RPMI7951 (cell line): ENCODE data around the gene RFFL. TPM values are rescaled to one million over a fixed set of nuclear protein-coding genes. Genes with fewer than 3 reads are reported as not detected.

Experiments
- DNase-seq: peaks from one replicate; pipeline ENCODE4 v3.0.0-alpha.2; 2012; ENCODE audit warnings: low read depth
- total RNA-seq: library from RNA; depleted of rRNA; stranded (reverse); fragments of >200 nt; shearing (Covaris generic); gene quantifications from 2 replicates; pipeline ENCODE4 v1.2.3, GENCODE V29; 2014; rRNA removed

The RFFL gene
- total RNA-seq, 1 experiment from 2014 or later = 21.5 TPM

DNA sequence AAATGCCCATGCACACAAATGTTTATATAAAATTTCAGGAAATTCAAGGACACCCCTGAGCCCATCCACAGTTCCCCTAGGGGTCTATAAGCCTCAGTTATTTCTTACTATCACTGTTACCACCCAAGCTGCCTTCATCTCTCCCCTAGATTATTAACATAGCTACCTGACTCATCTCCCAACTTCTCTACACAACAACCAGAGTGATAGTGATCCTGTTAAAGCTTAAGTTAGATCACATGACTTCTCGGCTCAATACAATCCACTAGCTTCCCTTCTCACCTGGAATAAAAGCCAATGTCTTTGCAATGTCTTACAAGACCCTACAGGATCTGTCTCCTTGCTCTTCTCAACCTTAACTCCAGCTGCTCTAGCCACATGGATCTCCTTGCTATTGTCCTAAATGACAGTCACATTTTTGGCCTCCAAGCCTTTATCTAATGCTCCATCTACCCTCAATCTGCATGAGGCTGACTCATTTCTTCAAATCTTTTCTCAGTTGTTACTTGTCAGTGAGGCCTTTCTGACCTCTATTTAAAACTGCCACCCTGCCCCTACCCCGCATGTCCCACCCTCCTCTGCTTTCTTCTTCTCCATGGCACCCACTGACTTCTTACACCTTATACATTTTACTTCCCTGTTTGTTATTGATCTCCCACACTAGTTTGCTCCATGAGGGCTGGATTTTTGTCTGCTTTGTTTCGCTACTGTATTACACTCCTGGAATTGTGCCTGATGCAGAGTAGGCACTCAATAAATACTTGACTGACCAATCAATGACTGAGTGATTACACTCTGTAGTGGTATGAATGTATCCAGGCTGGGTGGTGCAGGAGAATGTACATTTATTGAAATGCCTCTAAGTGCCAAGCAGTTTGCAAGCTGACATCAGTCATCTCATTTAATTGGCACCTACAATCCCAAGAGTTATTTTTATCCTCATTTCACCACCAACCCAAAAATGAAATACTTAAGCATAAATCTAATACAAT is 88.4 kb downstream of the RFFL start:
- DNase-seq = peak; percentile 10

DNA sequence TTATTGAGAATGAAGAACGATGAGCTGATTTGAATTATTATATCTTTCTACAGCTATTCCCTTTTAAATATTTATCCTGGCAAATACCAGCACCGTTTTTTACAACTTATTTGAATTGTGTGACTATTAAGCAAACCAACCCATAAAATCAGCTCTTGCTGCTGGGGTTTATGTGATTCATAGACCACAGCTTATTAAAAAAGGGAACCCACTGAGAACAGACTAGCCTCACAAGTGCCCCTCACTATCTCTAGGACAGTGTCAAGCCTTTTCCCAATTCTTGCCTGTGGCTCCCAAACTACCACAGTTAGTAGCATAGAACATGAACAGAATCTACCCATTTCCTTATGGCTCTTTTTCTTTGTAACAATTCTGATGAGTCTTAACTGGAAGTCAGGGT is 89.3 kb downstream of the RFFL start:
- no peak for DNase-seq

DNA sequence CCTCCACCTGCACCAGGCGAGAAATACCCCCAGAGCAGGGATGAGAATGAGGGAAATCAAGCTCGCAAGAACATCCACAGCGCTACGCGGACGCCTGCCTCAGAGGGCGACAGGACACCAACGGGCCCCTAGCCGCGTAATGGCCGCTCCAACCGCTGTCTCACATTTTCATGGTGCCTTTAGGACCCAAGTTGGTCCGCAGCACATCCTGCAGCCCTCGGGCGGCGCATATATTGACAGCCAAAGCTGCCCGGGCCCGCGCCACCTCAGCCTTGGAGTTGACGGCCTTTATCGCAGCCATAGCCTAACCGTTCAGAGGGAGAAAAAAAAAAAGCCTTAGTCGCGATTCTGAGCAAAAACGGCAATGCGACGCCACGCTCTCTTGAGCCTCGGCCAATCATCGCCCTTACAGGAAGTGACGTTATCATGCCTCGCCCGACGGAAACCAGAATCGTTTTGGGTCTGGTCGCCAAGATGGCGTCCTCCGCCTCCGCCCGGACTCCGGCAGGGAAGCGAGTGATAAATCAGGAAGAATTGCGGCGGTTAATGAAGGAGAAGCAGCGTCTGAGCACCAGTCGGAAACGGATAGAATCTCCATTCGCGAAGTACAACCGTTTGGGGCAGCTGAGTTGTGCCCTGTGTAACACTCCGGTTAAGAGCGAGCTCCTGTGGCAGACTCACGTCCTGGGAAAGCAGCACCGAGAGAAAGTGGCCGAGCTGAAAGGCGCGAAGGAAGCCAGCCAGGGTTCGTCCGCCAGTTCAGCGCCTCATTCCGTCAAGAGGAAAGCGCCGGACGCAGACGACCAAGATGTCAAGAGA is 102.2 kb downstream of the RFFL start, which contains the start of the genes CCT6B and ZNF830:
Gene CCT6B (minus strand): TSS at position 368 of the 819 bp plus-strand sequence. CDS start 67 bp downstream, at position 301.
Gene ZNF830 (plus strand): TSS at position 448 of the 819 bp plus-strand sequence. CDS start 27 bp downstream, at position 475.
- DNase-seq = peak; percentile 91

DNA sequence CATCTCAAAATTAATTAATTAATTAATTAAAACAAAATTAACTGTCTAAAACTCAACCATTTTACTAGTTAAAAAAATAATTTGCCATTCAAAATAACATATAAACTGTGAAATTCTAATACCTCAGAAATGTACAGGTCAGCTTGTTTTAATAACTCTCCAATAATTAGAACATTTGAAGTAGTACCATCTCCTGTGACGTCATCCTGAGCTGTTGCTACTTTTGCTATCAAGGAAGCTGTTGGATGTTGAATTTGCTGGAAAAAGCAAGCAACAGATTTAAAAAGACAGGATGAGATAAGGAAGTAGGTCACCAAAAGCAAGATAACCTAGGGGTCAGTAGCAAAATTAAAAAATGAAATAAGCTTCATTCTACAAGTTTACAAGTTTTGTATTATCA is 105.1 kb downstream of the RFFL start:
- DNase-seq = no peak

Other genes starting within 250 kb of the RFFL start
- 0.72 and 0.78 TPM in 2 replicates for gene CCT6B, start 102.2 kb downstream of the RFFL start, total RNA-seq
- gene ZNF830, start 102.2 kb downstream of the RFFL start, total RNA-seq = 10.6 and 11.8 TPM in 2 replicates
- 20.9 and 27.9 TPM in 2 replicates for gene LIG3, start 83.2 kb downstream of the RFFL start, total RNA-seq
- gene RAD51D, start 56.2 kb upstream of the RFFL start, total RNA-seq = 4.2 and 6.9 TPM in 2 replicates
- not detected in 2 replicates for gene FNDC8, start 57.9 kb upstream of the RFFL start, total RNA-seq
- 13.1 and 13.5 TPM in 2 replicates for gene NLE1, start 78.6 kb upstream of the RFFL start, total RNA-seq
- not detected in 2 replicates for gene UNC45B, start 84.1 kb upstream of the RFFL start, total RNA-seq
- not detected in 2 replicates for gene SLC35G3, start 130.7 kb upstream of the RFFL start, total RNA-seq
- 9.7 and 12.0 TPM in 2 replicates for gene SLFN5, start 179.4 kb upstream of the RFFL start, total RNA-seq